GM12875 (cell line): ENCODE data around the gene CDH4.

ENCODE experiments used
- H3K4me3 ChIP-seq: one replicate; pipeline ENCODE4 v1.5.1; 2011; ENCODE audit warnings: low read depth, low read length, control low read depth
- TF ChIP-seq, protein P1 (sequence below): IDR thresholded peaks from 2 replicates; pipeline ENCODE4 v1.5.1; 2011; ENCODE audit warnings: low read depth, mild to moderate bottlenecking, control low read depth, inconsistent platforms, low read length, moderate library complexity, borderline replicate concordance; ENCODE audit not compliant: insufficient read depth

The CDH4 gene

DNA sequence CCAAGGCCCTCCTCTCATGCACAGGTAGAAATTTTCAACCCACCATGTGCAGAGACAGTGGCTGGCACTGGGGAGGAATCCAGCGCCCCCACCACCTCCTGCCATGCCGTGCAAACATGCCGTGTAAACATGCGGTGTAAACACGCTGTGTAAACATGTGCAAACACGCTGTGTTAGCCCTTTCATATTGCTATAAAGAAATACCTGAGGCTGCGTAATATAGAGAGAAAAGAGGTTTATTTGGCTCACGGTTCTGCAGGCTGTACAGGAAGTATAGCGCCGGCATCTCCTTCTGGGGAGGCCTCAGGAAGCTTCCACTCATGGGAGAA is 595.3 kb downstream of the CDH4 start:
- TF ChIP-seq, protein P1, sequence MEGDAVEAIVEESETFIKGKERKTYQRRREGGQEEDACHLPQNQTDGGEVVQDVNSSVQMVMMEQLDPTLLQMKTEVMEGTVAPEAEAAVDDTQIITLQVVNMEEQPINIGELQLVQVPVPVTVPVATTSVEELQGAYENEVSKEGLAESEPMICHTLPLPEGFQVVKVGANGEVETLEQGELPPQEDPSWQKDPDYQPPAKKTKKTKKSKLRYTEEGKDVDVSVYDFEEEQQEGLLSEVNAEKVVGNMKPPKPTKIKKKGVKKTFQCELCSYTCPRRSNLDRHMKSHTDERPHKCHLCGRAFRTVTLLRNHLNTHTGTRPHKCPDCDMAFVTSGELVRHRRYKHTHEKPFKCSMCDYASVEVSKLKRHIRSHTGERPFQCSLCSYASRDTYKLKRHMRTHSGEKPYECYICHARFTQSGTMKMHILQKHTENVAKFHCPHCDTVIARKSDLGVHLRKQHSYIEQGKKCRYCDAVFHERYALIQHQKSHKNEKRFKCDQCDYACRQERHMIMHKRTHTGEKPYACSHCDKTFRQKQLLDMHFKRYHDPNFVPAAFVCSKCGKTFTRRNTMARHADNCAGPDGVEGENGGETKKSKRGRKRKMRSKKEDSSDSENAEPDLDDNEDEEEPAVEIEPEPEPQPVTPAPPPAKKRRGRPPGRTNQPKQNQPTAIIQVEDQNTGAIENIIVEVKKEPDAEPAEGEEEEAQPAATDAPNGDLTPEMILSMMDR = no peak

DNA sequence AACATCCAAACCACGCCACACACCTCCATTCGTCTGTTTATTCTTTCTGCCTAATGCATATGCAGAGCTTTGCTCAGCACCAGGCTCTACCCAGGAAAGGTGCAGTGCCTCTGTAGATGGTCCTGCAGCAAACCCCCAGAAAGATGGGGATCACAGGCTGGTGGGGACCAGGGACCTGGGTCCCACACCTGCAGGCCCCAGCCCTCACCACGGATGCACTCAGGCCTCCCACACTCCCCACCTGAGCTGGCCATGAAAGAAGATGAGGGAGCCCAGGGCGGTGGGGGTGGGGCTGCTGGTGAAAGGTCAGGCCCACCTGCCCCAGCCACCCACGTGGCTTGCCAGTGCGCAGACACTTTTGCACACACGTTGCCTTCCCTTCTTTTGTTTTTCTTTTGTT is 595.9 kb downstream of the CDH4 start:
- TF ChIP-seq, protein P1 = no peak
- no peak overlapping the region for H3K4me3 ChIP-seq

More for the DNA sequence above, 595.3 kb downstream of the CDH4 start:
- H3K4me3 ChIP-seq = no peak overlapping the region

DNA sequence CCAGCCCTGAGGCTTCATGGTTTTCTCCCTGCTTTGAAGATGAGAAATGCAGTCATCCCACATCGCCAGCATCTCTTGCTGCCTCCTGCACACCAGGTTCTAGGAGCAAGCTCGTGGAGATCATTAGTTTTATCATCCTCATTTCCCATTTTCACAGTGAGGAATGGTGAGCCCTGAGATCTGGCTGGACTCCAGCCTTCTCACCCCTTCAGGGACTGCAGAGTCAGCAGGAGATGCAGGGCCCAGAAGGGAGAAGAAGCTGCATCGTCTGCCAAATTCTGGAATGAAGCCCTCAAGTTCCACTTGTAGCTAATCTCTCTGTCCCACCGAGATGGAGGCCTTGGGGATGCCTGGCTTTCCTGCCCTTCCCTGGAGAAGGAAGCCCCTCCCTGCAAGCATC is 596.8 kb downstream of the CDH4 start:
- TF ChIP-seq, protein P1 = no peak
- no peak overlapping the region for H3K4me3 ChIP-seq

DNA sequence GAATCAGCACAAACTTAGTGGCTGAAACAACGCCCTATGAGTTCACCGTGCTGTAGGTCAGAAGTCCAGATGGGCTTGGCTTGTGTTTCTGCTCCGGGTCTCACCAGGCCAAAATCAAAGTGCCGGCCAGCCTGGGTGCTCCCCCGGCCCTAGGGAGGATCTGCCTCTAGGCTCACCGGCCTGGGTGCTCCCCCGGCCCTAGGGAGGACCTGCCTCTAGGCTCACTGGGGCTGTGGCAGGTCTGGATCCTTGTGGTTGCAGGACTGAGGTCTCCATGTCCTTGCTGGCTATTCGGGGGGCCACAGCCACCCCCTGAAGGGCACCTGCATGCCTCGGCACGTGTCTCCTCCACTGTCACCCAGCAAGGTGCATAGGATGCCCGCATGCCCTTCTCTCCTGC is 597.3 kb downstream of the CDH4 start:
- TF ChIP-seq, protein P1 = no peak
- no peak overlapping the region for H3K4me3 ChIP-seq

DNA sequence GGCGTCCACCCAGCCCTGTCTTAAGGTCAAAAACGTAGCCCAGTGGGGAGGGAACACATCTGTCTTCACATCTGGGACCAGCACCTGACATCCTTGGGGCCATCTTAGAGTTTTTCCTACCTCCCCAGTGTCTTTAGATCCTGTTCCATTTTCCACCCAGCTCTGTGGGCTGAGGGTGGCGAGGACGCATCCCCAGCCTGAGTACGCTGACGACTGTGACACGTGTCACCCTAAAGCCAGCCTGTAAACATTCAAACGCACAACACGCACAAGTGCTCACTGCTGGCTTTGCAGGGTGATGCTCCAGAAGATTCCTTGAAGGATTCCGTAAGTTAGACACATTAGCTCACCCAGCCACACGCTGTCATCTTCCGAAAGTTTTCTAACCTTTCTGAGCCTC is 597.8 kb downstream of the CDH4 start:
- TF ChIP-seq, protein P1 = no peak
- H3K4me3 ChIP-seq = no peak overlapping the region

DNA sequence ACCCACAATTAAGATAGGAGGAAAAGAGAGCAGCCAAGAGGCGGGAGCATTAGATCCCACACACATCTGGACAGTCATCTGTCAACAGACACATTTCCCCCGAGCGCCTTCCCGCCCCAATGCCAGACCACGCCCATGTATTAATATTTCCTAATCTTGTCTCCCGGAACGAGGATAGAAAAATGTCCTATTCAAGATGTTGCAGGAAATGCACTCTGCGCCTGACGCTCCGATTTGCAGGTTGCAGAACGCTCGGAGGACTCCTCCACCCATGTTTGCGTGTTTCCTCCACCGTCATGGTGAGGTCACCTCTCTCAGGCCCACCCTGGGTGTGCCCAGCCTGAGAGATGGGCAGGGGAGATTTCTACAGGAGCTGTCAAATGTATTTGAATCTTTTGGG is 598.4 kb downstream of the CDH4 start:
- TF ChIP-seq, protein P1 = no peak
- no peak overlapping the region for H3K4me3 ChIP-seq

DNA sequence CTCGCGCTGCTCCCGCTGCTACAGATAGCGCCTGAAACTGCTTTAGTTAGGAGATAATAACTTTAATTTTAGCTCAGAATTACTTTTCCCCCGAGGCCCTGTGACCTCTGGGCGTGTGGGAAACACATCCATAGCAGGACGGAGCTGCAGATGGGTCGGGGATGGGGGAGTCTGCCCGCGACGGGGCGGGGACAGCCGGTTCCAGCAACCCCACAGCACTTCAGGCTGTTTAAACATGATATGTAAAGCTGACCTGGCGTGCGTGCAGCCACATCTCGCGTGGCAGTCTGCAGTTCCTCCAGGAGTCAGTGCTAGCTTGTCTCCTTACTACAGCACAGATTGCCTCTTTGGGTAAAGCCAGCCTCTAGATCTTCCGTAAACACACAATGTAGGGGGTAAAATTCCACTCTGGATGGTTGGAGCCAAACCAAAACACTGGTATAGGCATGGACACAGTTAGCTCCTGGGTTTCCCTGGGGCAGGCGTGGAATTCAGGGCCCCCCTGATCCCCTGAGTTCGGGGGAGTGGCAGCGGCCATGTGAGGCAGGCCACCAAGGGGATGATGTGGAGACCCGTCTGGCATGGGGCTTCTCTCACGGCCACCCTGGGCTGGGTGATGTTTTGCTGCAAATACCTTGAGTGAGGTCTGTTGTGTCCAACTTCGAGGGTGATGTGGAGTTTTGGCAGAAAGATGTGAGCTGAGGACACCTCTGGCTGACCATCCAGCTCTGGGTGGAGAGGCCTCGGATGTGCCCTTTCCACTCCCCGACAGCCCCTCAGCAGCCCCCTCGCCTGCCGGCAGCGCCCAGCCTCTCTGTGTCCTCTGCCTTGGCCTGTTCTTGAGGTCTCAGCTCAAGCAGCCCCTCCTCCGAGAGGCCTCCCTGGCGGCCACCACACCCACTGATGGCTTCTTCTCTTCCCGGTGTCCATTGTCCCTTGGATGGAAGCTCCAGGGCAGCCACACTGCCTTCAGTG is 599.2 kb downstream of the CDH4 start:
- no peak overlapping the region for H3K4me3 ChIP-seq
- TF ChIP-seq, protein P1 = no peak
